VCaP (cell line): ENCODE data around the gene ZFP69B.

Experiments
- H3K27ac ChIP-seq: fragments of 450-650 bp; 2 replicates; pipeline ENCODE4 v1.5.1; 2017
- TF ChIP-seq, protein P1 (sequence below): fragments of 450-650 bp; conservative IDR thresholded peaks from 2 replicates; pipeline ENCODE4 v1.5.1; 2017; ENCODE audit warnings: mild to moderate bottlenecking, moderate library complexity

ZFP69B gene

GRCh38 chr1:40449684-40450494 is at the start of gene ZFP69B:
ZFP69B (plus strand) TSS chr1:40450476; CDS start chr1:40450962, 486 bp downstream.
- H3K27ac ChIP-seq = peak within 1 kb of the TSS; percentile 76
- TF ChIP-seq, protein P1, sequence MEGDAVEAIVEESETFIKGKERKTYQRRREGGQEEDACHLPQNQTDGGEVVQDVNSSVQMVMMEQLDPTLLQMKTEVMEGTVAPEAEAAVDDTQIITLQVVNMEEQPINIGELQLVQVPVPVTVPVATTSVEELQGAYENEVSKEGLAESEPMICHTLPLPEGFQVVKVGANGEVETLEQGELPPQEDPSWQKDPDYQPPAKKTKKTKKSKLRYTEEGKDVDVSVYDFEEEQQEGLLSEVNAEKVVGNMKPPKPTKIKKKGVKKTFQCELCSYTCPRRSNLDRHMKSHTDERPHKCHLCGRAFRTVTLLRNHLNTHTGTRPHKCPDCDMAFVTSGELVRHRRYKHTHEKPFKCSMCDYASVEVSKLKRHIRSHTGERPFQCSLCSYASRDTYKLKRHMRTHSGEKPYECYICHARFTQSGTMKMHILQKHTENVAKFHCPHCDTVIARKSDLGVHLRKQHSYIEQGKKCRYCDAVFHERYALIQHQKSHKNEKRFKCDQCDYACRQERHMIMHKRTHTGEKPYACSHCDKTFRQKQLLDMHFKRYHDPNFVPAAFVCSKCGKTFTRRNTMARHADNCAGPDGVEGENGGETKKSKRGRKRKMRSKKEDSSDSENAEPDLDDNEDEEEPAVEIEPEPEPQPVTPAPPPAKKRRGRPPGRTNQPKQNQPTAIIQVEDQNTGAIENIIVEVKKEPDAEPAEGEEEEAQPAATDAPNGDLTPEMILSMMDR = no peak; the same call in 1 of the 2 replicates

DNA sequence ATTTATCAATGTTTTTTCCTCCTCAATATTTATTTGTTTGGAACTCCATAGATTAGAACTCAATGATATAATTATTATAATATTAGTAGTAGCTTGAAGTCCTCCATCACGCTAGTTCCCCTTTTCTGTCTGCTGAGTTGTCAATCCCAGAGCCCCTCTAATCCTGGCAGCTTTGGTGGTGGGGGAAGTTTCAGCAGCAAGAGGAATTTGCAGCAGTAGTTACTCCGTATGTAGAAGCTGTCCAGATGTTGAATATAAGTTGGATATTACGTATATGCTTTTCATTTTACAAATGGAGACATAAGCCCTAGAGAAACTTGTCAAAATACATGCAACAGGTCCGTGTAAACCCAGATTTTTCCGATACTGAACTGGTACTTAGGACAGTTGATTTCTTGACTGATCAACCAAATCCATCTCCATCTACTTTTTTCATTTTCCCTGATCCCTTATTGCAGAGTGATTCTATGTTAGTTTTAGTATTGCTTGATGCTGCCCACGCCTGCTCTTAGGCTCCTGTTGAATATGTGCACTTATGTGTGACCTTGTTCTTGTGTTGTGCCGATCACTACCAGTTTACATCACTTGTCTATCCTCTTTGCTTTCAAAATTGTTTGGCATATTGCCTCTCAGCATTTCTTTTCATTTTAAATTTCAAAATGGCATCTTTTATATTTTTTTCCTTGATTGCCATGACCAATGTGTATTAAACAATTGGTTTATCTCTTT is 48.6 kb upstream of the ZFP69B start:
- TF ChIP-seq, protein P1 = no peak
- no peak overlapping the region for H3K27ac ChIP-seq

GRCh38 chr1:40404670-40405462 is 45.4 kb upstream of the ZFP69B start:
- TF ChIP-seq, protein P1 = peak; percentile 87
- peak overlapping the region; percentile 13; the same call in 1 of the 2 replicates for H3K27ac ChIP-seq

DNA sequence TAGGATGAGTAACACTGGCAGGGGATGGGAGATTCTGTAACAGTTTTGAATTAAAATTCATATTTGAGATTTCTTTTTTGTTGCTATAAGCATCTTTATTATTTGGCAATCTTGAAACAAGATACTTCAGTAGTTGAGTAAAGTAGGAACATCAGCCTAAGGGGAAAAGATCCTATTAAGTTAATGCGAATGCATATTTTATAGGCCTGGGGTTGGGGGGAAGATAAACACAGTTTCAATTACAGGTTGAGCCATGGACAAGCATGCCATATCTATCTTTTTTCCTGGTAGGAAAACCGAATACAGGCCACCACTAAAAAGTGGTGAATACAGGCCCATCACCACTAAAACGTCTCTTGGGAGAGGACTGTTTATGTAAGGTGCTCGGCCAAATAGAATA is 44.5 kb upstream of the ZFP69B start:
- no peak overlapping the region for H3K27ac ChIP-seq
- TF ChIP-seq, protein P1 = no peak

GRCh38 chr1:40407453-40407852 is 42.8 kb upstream of the ZFP69B start:
- TF ChIP-seq, protein P1 = no peak
- H3K27ac ChIP-seq = no peak overlapping the region

DNA sequence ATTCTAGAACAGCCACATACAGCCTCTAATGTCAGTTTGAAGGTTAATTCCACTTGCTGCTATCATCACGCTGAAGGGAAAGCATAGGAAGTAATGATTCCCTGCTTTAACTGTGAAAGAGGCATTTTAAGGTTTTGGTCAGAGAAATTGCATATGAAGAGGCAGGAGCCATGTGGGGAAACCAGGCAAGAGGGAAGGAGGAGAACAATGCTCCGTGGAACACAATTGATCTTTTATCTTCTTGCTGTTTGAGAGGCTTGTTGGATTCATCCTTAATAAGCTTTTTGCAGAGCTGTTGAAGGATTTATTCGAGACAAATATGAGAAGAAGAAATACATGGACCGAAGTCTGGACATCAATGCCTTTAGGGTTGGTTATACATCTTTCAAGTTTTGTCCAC is 40.8 kb upstream of the ZFP69B start:
- TF ChIP-seq, protein P1 = no peak
- no peak overlapping the region for H3K27ac ChIP-seq

DNA sequence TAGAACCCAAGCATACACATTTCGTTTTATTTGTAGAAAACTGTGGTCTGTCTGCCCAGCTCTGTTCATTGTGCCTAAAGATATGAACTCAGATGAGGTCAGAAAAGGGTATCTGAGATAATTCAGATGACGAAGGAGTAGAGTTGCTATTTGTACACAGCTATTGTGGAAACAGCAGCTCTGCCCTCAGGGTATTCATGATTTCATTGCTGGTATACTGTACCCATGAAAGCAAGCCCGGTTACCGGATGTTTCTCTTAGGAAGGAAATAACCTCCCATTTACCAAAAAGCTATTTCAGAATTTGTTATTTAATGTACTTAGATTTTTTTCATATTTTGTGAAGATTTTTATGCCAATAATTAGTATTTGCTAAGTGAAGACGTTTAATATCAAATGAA is 39.0 kb upstream of the ZFP69B start:
- no peak overlapping the region for H3K27ac ChIP-seq
- TF ChIP-seq, protein P1 = no peak
